ENCODE results near the gene TPPP3.

- TF ChIP-seq CTCF (IDR thresholded peaks at IDR 0.05) (no peak), POLR2A (IDR thresholded peaks at IDR 0.05) (no peak)
These were observed 14.6 kb upstream of the TPPP3 start for GRCh38 chr16:67407788-67408452.

Measured in thyroid gland (tissue), 4 donors.